Mesothelial cell of epicardium (in vitro differentiated cells): Measurements from ENCODE around the gene HID1. TPM values are rescaled to one million over a fixed set of nuclear protein-coding genes. Genes with fewer than 3 reads are reported as not detected.
"Not testable (repeated sequence)": the region's sequence is repeated elsewhere in the genome, so short reads cannot be mapped to it uniquely, and the experiment has no call there.

Source experiments
- DNase-seq, 2 experiments: peaks; one replicate each; pipeline ENCODE4 v3.0.0; 2021; ENCODE audit warnings: low spot score in 2 of 2; ENCODE audit not compliant: unreplicated experiment in 2 of 2
- H3K27ac Mint-ChIP-seq: 2 replicates; pipeline ENCODE4 v1.8.0; 2021; ENCODE audit warnings: mixed read lengths
- H3K27me3 Mint-ChIP-seq: 2 replicates; pipeline ENCODE4 v1.8.0; 2021; ENCODE audit warnings: low read depth, mixed read lengths
- H3K36me3 Mint-ChIP-seq: 2 replicates; pipeline ENCODE4 v1.8.0; 2021; ENCODE audit warnings: mixed read lengths
- H3K4me1 Mint-ChIP-seq: 2 replicates; pipeline ENCODE4 v1.8.0; 2021; ENCODE audit warnings: mixed read lengths
- H3K4me3 Mint-ChIP-seq: 2 replicates; pipeline ENCODE4 v1.8.0; 2021; ENCODE audit warnings: mild to moderate bottlenecking, moderate library complexity, mixed read lengths
- H3K9me3 Mint-ChIP-seq: 2 replicates; pipeline ENCODE4 v1.8.0; 2021; ENCODE audit warnings: mixed read lengths
- CTCF ChIP-seq: fragments of 200-600 bp; sonication (generic); IDR thresholded peaks from one replicate; pipeline ENCODE4 v1.5.0; 2021; ENCODE audit warnings: antibody characterized with exemption; ENCODE audit not compliant: unreplicated experiment
- total RNA-seq: library from RNA; stranded (reverse); gene quantifications from 3 replicates; pipeline ENCODE4 v1.2.1, GENCODE V29; 2021

Gene HID1
- total RNA-seq, 1 donor from 2014 or later = 50.7 TPM

- Mint-ChIP-seq H3K36me3 (peaks cover 2% of the 10 kb centered on the region), H3K4me1 (peaks cover 7% of the 10 kb centered on the region), H3K4me3 (no peak overlapping the region), H3K27ac (no peak overlapping the region), H3K27me3 (peaks cover 2% of the 10 kb centered on the region), H3K9me3 (peaks cover 3% of the 10 kb centered on the region)
- TF ChIP-seq CTCF = no peak
- DNase-seq = no peak
Observed at GRCh38 chr17:74916136-74916850, 56.3 kb downstream of the HID1 start.

GRCh38 chr17:74911423-74911822, 61.1 kb downstream of the HID1 start:
- not testable (repeated sequence) for H3K9me3 Mint-ChIP-seq, DNase-seq, H3K27ac Mint-ChIP-seq, H3K27me3 Mint-ChIP-seq, H3K36me3 Mint-ChIP-seq, H3K4me3 Mint-ChIP-seq
- peaks cover 21% of the 10 kb centered on the region for H3K4me1 Mint-ChIP-seq

GRCh38 chr17:74909097-74909496, 63.5 kb downstream of the HID1 start:
- H3K4me3 Mint-ChIP-seq = not testable (repeated sequence)

GRCh38 chr17:74907012-74907411, 65.5 kb downstream of the HID1 start:
- no peaks in the 10 kb centered on the region for H3K9me3 Mint-ChIP-seq
- TF ChIP-seq CTCF = no peak
- no peaks in the 10 kb centered on the region for H3K27me3 Mint-ChIP-seq
- no peaks in the 10 kb centered on the region for H3K36me3 Mint-ChIP-seq
- no peak for DNase-seq
- no peak overlapping the region for H3K4me3 Mint-ChIP-seq
- peaks cover 22% of the 10 kb centered on the region for H3K4me1 Mint-ChIP-seq
- no peak overlapping the region for H3K27ac Mint-ChIP-seq

More at GRCh38 chr17:74909097-74909496, 63.5 kb downstream of the HID1 start:
- not testable (repeated sequence) for H3K36me3 Mint-ChIP-seq, H3K27ac Mint-ChIP-seq, H3K9me3 Mint-ChIP-seq, H3K27me3 Mint-ChIP-seq, DNase-seq
- H3K4me1 Mint-ChIP-seq = peaks cover 22% of the 10 kb centered on the region

- not testable (repeated sequence) for H3K9me3 Mint-ChIP-seq, H3K27ac Mint-ChIP-seq, H3K36me3 Mint-ChIP-seq, H3K27me3 Mint-ChIP-seq, DNase-seq, H3K4me3 Mint-ChIP-seq
- H3K4me1 Mint-ChIP-seq = peaks cover 22% of the 10 kb centered on the region
Observed at GRCh38 chr17:74906214-74906793, 66.3 kb downstream of the HID1 start.

- Mint-ChIP-seq H3K27me3 (peaks cover 3% of the 10 kb centered on the region), H3K4me3 (no peak overlapping the region), H3K4me1 (peaks cover 22% of the 10 kb centered on the region), H3K36me3 (no peaks in the 10 kb centered on the region), H3K27ac (no peak overlapping the region), H3K9me3 (no peaks in the 10 kb centered on the region)
- no peak for DNase-seq
- TF ChIP-seq CTCF = no peak
Observed at GRCh38 chr17:74904687-74905409, 67.7 kb downstream of the HID1 start.

- no peak for TF ChIP-seq CTCF
- Mint-ChIP-seq H3K36me3 (no peaks in the 10 kb centered on the region), H3K27me3 (peaks cover 8% of the 10 kb centered on the region), H3K4me3 (no peak overlapping the region), H3K4me1 (peaks cover 15% of the 10 kb centered on the region), H3K27ac (no peak overlapping the region), H3K9me3 (no peaks in the 10 kb centered on the region)
- DNase-seq = no peak
Observed at GRCh38 chr17:74903671-74904070, 68.9 kb downstream of the HID1 start.
